Neural cell (in vitro differentiated cells): Measurements from ENCODE around the gene XAGE2. TPM values are rescaled to one million over a fixed set of nuclear protein-coding genes. Genes with fewer than 3 reads are reported as not detected.

ENCODE experiments used
- H2AFZ ChIP-seq: fragments of 200-600, 300-800 bp; sonication (generic), shearing (Covaris generic); 2 replicates; pipeline ENCODE4 v1.6.0; 2014; ENCODE audit warnings: low read depth, mild to moderate bottlenecking, antibody characterized with exemption, low read length, moderate library complexity
- H3F3A ChIP-seq: fragments of 200-600 bp; shearing (Covaris generic); 2 replicates; pipeline ENCODE4 v1.6.1; 2016; ENCODE audit warnings: mild to moderate bottlenecking, moderate library complexity, mixed read lengths, antibody characterized with exemption, low read length; ENCODE audit not compliant: insufficient read depth, poor library complexity, severe bottlenecking
- H3K27ac ChIP-seq: fragments of 200-600, 300-800 bp; sonication (generic), shearing (Covaris generic); 2 replicates; pipeline ENCODE4 v1.5.1; 2014; ENCODE audit warnings: mild to moderate bottlenecking, low read length, moderate library complexity
- H3K27me3 ChIP-seq: fragments of 300-800, 200-600 bp; sonication (generic), shearing (Covaris generic); 2 replicates; pipeline ENCODE4 v1.6.0; 2014; ENCODE audit warnings: mild to moderate bottlenecking, low read depth, low read length, moderate library complexity; ENCODE audit not compliant: insufficient read depth
- H3K36me3 ChIP-seq: fragments of 300-800, 200-600 bp; sonication (generic), shearing (Covaris generic); 2 replicates; pipeline ENCODE4 v1.5.1; 2014; ENCODE audit warnings: mild to moderate bottlenecking, antibody characterized with exemption, low read length, moderate library complexity; ENCODE audit not compliant: insufficient read depth
- H3K4me2 ChIP-seq: fragments of 300-800, 200-600 bp; sonication (generic), shearing (Covaris generic); 2 replicates; pipeline ENCODE4 v1.6.0; 2014; ENCODE audit warnings: mild to moderate bottlenecking, low read length
- H3K4me3 ChIP-seq: fragments of 300-800, 200-600 bp; sonication (generic), shearing (Covaris generic); 2 replicates; pipeline ENCODE4 v1.5.1; 2014; ENCODE audit warnings: mild to moderate bottlenecking, low read length, moderate library complexity
- H3K79me2 ChIP-seq: fragments of 200-600 bp; shearing (Covaris generic); replicated peaks from 2 replicates; pipeline ENCODE4 v1.6.0; 2014; ENCODE audit warnings: mild to moderate bottlenecking, low read length, moderate library complexity; ENCODE audit not compliant: insufficient read depth
- H3K9ac ChIP-seq: fragments of 300-800, 200-600 bp; sonication (generic), shearing (Covaris generic); 2 replicates; pipeline ENCODE4 v1.6.1; 2016; ENCODE audit warnings: mild to moderate bottlenecking, low read length, mixed read lengths
- H3K9me2 ChIP-seq: fragments of 200-600 bp; shearing (Covaris generic); 2 replicates; pipeline ENCODE4 v1.6.1; 2016; ENCODE audit warnings: mild to moderate bottlenecking, low read length, mixed read lengths; ENCODE audit not compliant: insufficient read depth
- H3K9me3 ChIP-seq: fragments of 200-600, 300-800 bp; sonication (generic), shearing (Covaris generic); 2 replicates; pipeline ENCODE4 v1.6.1; 2016; ENCODE audit warnings: mild to moderate bottlenecking, mixed run types, low read length, moderate library complexity, mixed read lengths
- H4K20me1 ChIP-seq: fragments of 200-600 bp; shearing (Covaris generic); 2 replicates; pipeline ENCODE4 v1.6.1; 2016; ENCODE audit warnings: mild to moderate bottlenecking, mixed run types; ENCODE audit not compliant: insufficient read depth
- CTCF ChIP-seq: fragments of 450-650 bp; IDR thresholded peaks from 2 replicates; pipeline ENCODE4 v1.5.1; 2014; ENCODE audit warnings: antibody characterized with exemption, mild to moderate bottlenecking, moderate library complexity; ENCODE audit not compliant: poor library complexity, severe bottlenecking
- EP300 ChIP-seq: fragments of 450-650 bp; conservative IDR thresholded peaks from 2 replicates; pipeline ENCODE4 v1.6.1; 2014; ENCODE audit warnings: antibody characterized with exemption, mild to moderate bottlenecking, moderate library complexity; ENCODE audit not compliant: poor library complexity, severe bottlenecking
- EZH2 ChIP-seq: fragments of 200-600, 300-800 bp; shearing (Covaris generic), sonication (generic); IDR thresholded peaks from 2 replicates; pipeline ENCODE4 v1.6.1; 2014; ENCODE audit warnings: antibody characterized with exemption, low read length, borderline replicate concordance, mild to moderate bottlenecking; ENCODE audit not compliant: insufficient read depth, poor library complexity, severe bottlenecking
- MXI1 ChIP-seq: fragments of 450-650 bp; conservative IDR thresholded peaks from 2 replicates; pipeline ENCODE4 v1.6.1; 2014; ENCODE audit warnings: antibody characterized with exemption, mild to moderate bottlenecking; ENCODE audit not compliant: poor library complexity, severe bottlenecking
- POLR2AphosphoS5 ChIP-seq: IDR thresholded peaks from 2 replicates; pipeline ENCODE4 v1.6.1; 2012
- RAD21 ChIP-seq: fragments of 450-650 bp; conservative IDR thresholded peaks from 2 replicates; pipeline ENCODE4 v1.6.1; 2014; ENCODE audit warnings: antibody characterized with exemption, mild to moderate bottlenecking, moderate library complexity
- REST ChIP-seq: IDR thresholded peaks from 2 replicates; pipeline ENCODE4 v1.6.1; 2012; ENCODE audit warnings: borderline replicate concordance
- SMC3 ChIP-seq: fragments of 450-650 bp; conservative IDR thresholded peaks from 2 replicates; pipeline ENCODE4 v1.6.1; 2014; ENCODE audit warnings: antibody characterized with exemption, mild to moderate bottlenecking, moderate library complexity; ENCODE audit not compliant: poor library complexity
- TAF1 ChIP-seq: IDR thresholded peaks from 2 replicates; pipeline ENCODE4 v1.6.1; 2012; ENCODE audit warnings: low read depth
- polyA plus RNA-seq: library from polyadenylated mRNA; depleted of rRNA; stranded (reverse); fragments of >200 nt; gene quantifications from 2 replicates; pipeline ENCODE4 v1.2.3, GENCODE V29; 2014

Gene XAGE2
- polyA plus RNA-seq, 1 donor from 2014 or later: not detected

- no peaks in the 10 kb centered on the region for H3K9me3 ChIP-seq
- no peak overlapping the region for H3K4me3 ChIP-seq
- H3K9ac ChIP-seq: no peak overlapping the region
- no peaks in the 10 kb centered on the region for H3K36me3 ChIP-seq
- H3K27me3 ChIP-seq: no peaks in the 10 kb centered on the region
- no peaks in the 10 kb centered on the region for H4K20me1 ChIP-seq
- no peak for TF ChIP-seq EZH2
- no peak for TF ChIP-seq TAF1
- no peak for TF ChIP-seq EP300
- TF ChIP-seq MXI1: no peak
- no peak for TF ChIP-seq REST
- no peak for TF ChIP-seq POLR2AphosphoS5
- TF ChIP-seq CTCF: no peak
- TF ChIP-seq RAD21: no peak
- TF ChIP-seq SMC3: no peak
- no peaks in the 10 kb centered on the region for H3K79me2 ChIP-seq
- H3K27ac ChIP-seq: no peak overlapping the region
- no peak overlapping the region for H2AFZ ChIP-seq
- H3K4me2 ChIP-seq: no peak overlapping the region
- H3F3A ChIP-seq: no peaks in the 10 kb centered on the region
- H3K9me2 ChIP-seq: no peaks in the 10 kb centered on the region
Observed at GRCh38 chrX:52378870-52379269, 10.0 kb downstream of the XAGE2 start.

GRCh38 chrX:52380993-52381392, 12.2 kb downstream of the XAGE2 start:
- no peak overlapping the region for H2AFZ ChIP-seq
- H3K9ac ChIP-seq: no peak overlapping the region
- H3F3A ChIP-seq: no peaks in the 10 kb centered on the region
- H4K20me1 ChIP-seq: no peaks in the 10 kb centered on the region
- no peak overlapping the region for H3K4me3 ChIP-seq
- no peak for TF ChIP-seq EZH2
- no peaks in the 10 kb centered on the region for H3K79me2 ChIP-seq
- no peaks in the 10 kb centered on the region for H3K9me3 ChIP-seq
- no peak overlapping the region for H3K4me2 ChIP-seq
- H3K27me3 ChIP-seq: no peaks in the 10 kb centered on the region
- no peak overlapping the region for H3K27ac ChIP-seq
- no peaks in the 10 kb centered on the region for H3K36me3 ChIP-seq
- no peaks in the 10 kb centered on the region for H3K9me2 ChIP-seq
